GM06990 (cell line): ENCODE data around the gene SIDT2.

Source experiments
- DNase-seq: peaks from one replicate; pipeline ENCODE4 v3.0.0-alpha.2; 2011; ENCODE audit not compliant: insufficient read length; ENCODE audit errors: extremely low read depth
- H3K27me3 ChIP-seq: replicated peaks from 2 replicates; pipeline ENCODE4 v1.6.0; 2011; ENCODE audit warnings: low read length; ENCODE audit not compliant: control insufficient read depth, insufficient read depth
- H3K36me3 ChIP-seq: 2 replicates; pipeline ENCODE4 v1.5.1; 2011; ENCODE audit warnings: low read length; ENCODE audit not compliant: control insufficient read depth, insufficient read depth
- H3K4me3 ChIP-seq: replicated peaks from 2 replicates; pipeline ENCODE4 v1.5.1; 2011; ENCODE audit warnings: low read depth, mild to moderate bottlenecking, control low read depth, low read length
- CTCF ChIP-seq: IDR thresholded peaks from 2 replicates; pipeline ENCODE4 v1.5.1; 2011; ENCODE audit warnings: low read length, control low read depth, mild to moderate bottlenecking, inconsistent platforms; ENCODE audit not compliant: insufficient read depth, poor library complexity, severe bottlenecking

The SIDT2 gene

GRCh38 chr11:117185736-117186430 is 7.3 kb downstream of the SIDT2 start:
- no peak for TF ChIP-seq CTCF
- no peak for DNase-seq
- Histone ChIP-seq H3K36me3 (peaks cover 22% of the 10 kb centered on the region), H3K4me3 (no peak overlapping the region), H3K27me3 (no peaks in the 10 kb centered on the region)

- Histone ChIP-seq H3K36me3 (peaks cover 22% of the 10 kb centered on the region), H3K27me3 (no peaks in the 10 kb centered on the region), H3K4me3 (no peak overlapping the region)
- TF ChIP-seq CTCF, result no peak
- no peak for DNase-seq
Observed at GRCh38 chr11:117186431-117186761, 7.9 kb downstream of the SIDT2 start.

GRCh38 chr11:117187007-117187406 is 8.5 kb downstream of the SIDT2 start:
- H3K27me3 ChIP-seq, result no peaks in the 10 kb centered on the region
- peaks cover 26% of the 10 kb centered on the region for H3K36me3 ChIP-seq
- no peak overlapping the region for H3K4me3 ChIP-seq
- TF ChIP-seq CTCF, result no peak
- no peak for DNase-seq

GRCh38 chr11:117187428-117187798 is 8.9 kb downstream of the SIDT2 start:
- H3K4me3 ChIP-seq, result no peak overlapping the region
- no peak for TF ChIP-seq CTCF

GRCh38 chr11:117187799-117188481 is 9.4 kb downstream of the SIDT2 start:
- DNase-seq, result no peak
- Histone ChIP-seq H3K27me3 (no peaks in the 10 kb centered on the region), H3K36me3 (peaks cover 25% of the 10 kb centered on the region), H3K4me3 (no peak overlapping the region)
- TF ChIP-seq CTCF, result no peak

More at GRCh38 chr11:117187428-117187798, 8.9 kb downstream of the SIDT2 start:
- no peak for DNase-seq
- Histone ChIP-seq H3K36me3 (peaks cover 25% of the 10 kb centered on the region), H3K27me3 (no peaks in the 10 kb centered on the region)
